ENCODE results near the gene DNAJC1.

The DNAJC1 gene, protein sequence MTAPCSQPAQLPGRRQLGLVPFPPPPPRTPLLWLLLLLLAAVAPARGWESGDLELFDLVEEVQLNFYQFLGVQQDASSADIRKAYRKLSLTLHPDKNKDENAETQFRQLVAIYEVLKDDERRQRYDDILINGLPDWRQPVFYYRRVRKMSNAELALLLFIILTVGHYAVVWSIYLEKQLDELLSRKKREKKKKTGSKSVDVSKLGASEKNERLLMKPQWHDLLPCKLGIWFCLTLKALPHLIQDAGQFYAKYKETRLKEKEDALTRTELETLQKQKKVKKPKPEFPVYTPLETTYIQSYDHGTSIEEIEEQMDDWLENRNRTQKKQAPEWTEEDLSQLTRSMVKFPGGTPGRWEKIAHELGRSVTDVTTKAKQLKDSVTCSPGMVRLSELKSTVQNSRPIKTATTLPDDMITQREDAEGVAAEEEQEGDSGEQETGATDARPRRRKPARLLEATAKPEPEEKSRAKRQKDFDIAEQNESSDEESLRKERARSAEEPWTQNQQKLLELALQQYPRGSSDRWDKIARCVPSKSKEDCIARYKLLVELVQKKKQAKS

DNA sequence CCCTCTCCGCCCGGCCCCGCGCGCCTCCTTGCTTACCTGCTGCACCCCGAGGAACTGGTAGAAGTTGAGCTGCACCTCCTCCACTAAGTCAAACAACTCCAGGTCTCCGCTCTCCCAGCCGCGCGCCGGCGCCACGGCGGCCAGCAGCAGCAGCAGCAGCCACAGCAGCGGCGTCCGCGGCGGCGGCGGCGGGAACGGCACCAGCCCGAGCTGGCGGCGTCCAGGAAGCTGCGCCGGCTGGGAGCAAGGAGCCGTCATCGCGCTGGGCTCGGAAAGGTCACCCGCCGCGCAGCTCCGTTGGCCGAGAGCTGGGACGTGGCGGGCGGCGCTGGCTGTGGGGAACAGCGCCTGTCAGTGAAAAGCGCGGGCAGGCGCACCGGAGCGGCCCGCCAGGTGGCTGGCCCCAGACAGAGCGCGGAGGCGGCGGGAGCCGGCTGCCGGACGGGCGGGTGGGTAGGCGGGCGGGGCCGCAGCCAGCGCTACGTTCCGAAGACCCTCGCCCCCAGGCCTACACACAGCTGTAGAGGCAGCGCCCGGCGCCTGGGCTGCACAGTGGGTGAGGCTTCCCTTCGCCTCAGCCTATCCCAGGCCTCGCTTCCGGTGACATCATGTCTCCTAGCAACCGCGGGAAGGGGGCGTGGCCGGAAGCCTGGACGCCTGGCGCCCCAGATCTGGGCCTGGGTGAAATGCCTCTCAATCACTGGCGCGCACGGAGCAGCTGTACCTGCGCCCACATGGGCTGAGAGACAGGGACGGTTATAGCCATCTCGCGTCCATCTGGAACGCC, at the start of gene DNAJC1:
Gene DNAJC1 (minus strand): TSS at position 554 of the 787 bp plus-strand sequence. CDS start 296 bp downstream, at position 258.
- Histone ChIP-seq H3K27ac (ENCODE audit: low read length) (peak within 1 kb of the TSS; percentile 93), H3K9me3 (replicated peaks; ENCODE audit: insufficient read depth, low read length) (no peaks in the 10 kb centered on the region), H3K4me3 (ENCODE audit: low read length) (peak within 1 kb of the TSS; percentile 92), H3K4me2 (ENCODE audit: low read depth, low read length) (peak within 1 kb of the TSS; percentile 89), H3K9me2 (replicated peaks; ENCODE audit: insufficient read depth, low read length) (no peaks in the 10 kb centered on the region), H4K20me1 (ENCODE audit: insufficient read depth, low read length) (0 out of 2 replicates have a peak, but pooled peaks cover 18% of the 10 kb centered on the region), H3K4me1 (ENCODE audit: low read length) (peaks cover 24% of the 10 kb centered on the region), H3K79me2 (ENCODE audit: low read length) (peaks cover 48% of the 10 kb centered on the region), H3F3A (ENCODE audit: insufficient read depth, low read length) (peaks cover 38% of the 10 kb centered on the region), H3K27me3 (replicated peaks; ENCODE audit: insufficient read depth, low read length) (no peaks in the 10 kb centered on the region), H3K36me3 (replicated peaks; ENCODE audit: insufficient read depth, low read length) (no peaks in the 10 kb centered on the region), H2AFZ (ENCODE audit: low read length) (peak within 1 kb of the TSS; percentile 81), H3K9ac (ENCODE audit: low read length) (peak within 1 kb of the TSS; percentile 96)
- no peak for TF ChIP-seq EZH2phosphoT487 (IDR thresholded peaks at IDR 0.05; ENCODE audit: low read length)
- TF ChIP-seq, protein P1, sequence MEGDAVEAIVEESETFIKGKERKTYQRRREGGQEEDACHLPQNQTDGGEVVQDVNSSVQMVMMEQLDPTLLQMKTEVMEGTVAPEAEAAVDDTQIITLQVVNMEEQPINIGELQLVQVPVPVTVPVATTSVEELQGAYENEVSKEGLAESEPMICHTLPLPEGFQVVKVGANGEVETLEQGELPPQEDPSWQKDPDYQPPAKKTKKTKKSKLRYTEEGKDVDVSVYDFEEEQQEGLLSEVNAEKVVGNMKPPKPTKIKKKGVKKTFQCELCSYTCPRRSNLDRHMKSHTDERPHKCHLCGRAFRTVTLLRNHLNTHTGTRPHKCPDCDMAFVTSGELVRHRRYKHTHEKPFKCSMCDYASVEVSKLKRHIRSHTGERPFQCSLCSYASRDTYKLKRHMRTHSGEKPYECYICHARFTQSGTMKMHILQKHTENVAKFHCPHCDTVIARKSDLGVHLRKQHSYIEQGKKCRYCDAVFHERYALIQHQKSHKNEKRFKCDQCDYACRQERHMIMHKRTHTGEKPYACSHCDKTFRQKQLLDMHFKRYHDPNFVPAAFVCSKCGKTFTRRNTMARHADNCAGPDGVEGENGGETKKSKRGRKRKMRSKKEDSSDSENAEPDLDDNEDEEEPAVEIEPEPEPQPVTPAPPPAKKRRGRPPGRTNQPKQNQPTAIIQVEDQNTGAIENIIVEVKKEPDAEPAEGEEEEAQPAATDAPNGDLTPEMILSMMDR (IDR thresholded peaks at IDR 0.05; ENCODE audit: low read length), result peak; percentile 7; the same call in 1 of the 2 replicates
- TF ChIP-seq EZH2 (optimal IDR thresholded peaks at IDR 0.05; ENCODE audit: low read depth, low read length), result no peak
- peak; percentile 99 for DNase-seq

DNA sequence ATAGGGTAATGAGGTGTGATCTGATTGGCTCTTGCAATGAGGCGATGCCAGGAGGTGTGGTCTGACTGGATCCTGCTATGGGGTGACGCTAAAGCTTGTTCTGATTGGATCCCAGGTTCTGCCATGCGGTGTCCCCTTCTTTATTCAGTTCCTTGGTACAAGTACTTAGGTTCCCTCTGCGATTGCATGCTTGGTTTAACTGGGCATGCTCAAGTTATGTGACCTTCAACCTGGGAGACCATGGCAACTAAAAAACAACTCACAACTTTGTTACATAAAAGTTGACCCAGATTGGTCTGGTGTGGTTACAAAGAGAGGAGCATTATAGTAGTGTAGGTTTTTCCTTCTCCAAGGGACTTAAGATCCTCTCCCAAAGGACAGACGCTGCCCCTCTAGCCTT, 49.5 kb upstream of the DNAJC1 start:
- DNase-seq, result no peak
- Histone ChIP-seq H4K20me1 (ENCODE audit: insufficient read depth, low read length) (no peaks in the 10 kb centered on the region), H3K79me2 (ENCODE audit: low read length) (no peaks in the 10 kb centered on the region), H3K4me2 (ENCODE audit: low read depth, low read length) (no peak overlapping the region), H3K9ac (ENCODE audit: low read length) (no peak overlapping the region), H3K27ac (ENCODE audit: low read length) (no peak overlapping the region), H3K4me3 (ENCODE audit: low read length) (no peak overlapping the region), H3K9me3 (replicated peaks; ENCODE audit: insufficient read depth, low read length) (no peaks in the 10 kb centered on the region), H3K4me1 (ENCODE audit: low read length) (no peaks in the 10 kb centered on the region), H3K9me2 (replicated peaks; ENCODE audit: insufficient read depth, low read length) (no peaks in the 10 kb centered on the region), H2AFZ (ENCODE audit: low read length) (no peak overlapping the region), H3K36me3 (replicated peaks; ENCODE audit: insufficient read depth, low read length) (no peaks in the 10 kb centered on the region), H3F3A (ENCODE audit: insufficient read depth, low read length) (no peaks in the 10 kb centered on the region), H3K27me3 (replicated peaks; ENCODE audit: insufficient read depth, low read length) (no peaks in the 10 kb centered on the region)
- TF ChIP-seq, protein P1 (IDR thresholded peaks at IDR 0.05; ENCODE audit: low read length), result no peak
- TF ChIP-seq EZH2phosphoT487 (IDR thresholded peaks at IDR 0.05; ENCODE audit: low read length) (no peak), EZH2 (optimal IDR thresholded peaks at IDR 0.05; ENCODE audit: low read depth, low read length) (no peak)

DNA sequence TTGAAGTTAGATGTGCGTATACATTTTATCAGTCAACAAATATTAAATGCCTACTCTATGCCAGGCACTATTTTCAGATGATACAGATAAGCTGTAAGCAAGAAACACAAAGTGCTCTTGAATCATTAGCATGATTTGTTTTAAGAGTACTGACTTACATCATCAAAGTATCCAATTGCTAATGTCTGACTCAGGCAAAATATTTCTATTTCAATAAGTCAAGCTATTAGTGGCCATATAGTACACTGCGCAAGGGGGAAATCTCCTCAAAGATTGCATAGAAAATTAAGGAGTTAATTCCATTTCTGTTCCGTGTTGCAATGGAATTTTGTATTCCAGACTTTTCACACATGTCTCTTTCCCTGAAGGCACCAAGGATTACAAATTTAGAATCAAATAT, 46.1 kb upstream of the DNAJC1 start:
- no peaks in the 10 kb centered on the region for H3K9me3 ChIP-seq (replicated peaks; ENCODE audit: insufficient read depth, low read length)
- TF ChIP-seq, protein P1 (IDR thresholded peaks at IDR 0.05; ENCODE audit: low read length), result no peak
- no peaks in the 10 kb centered on the region for H3F3A ChIP-seq (ENCODE audit: insufficient read depth, low read length)
- H3K4me1 ChIP-seq (ENCODE audit: low read length), result no peaks in the 10 kb centered on the region
- no peaks in the 10 kb centered on the region for H3K9me2 ChIP-seq (replicated peaks; ENCODE audit: insufficient read depth, low read length)
- H4K20me1 ChIP-seq (ENCODE audit: insufficient read depth, low read length), result no peaks in the 10 kb centered on the region
- H3K4me3 ChIP-seq (ENCODE audit: low read length), result no peak overlapping the region
- H2AFZ ChIP-seq (ENCODE audit: low read length), result no peak overlapping the region
- no peak for DNase-seq
- no peak overlapping the region for H3K27ac ChIP-seq (ENCODE audit: low read length)
- no peaks in the 10 kb centered on the region for H3K27me3 ChIP-seq (replicated peaks; ENCODE audit: insufficient read depth, low read length)
- no peaks in the 10 kb centered on the region for H3K79me2 ChIP-seq (ENCODE audit: low read length)
- H3K36me3 ChIP-seq (replicated peaks; ENCODE audit: insufficient read depth, low read length), result no peaks in the 10 kb centered on the region
- no peak overlapping the region for H3K4me2 ChIP-seq (ENCODE audit: low read depth, low read length)
- H3K9ac ChIP-seq (ENCODE audit: low read length), result no peak overlapping the region
